Frontal cortex (tissue), 4 donors: ENCODE data around the gene WDR1. TPM values are rescaled to one million over a fixed set of nuclear protein-coding genes. Genes with fewer than 3 reads are reported as not detected.

ENCODE experiments used
- DNase-seq, 2 donors: peaks; one replicate each; pipeline ENCODE4 v3.0.0; 2012; ENCODE audit warnings: low spot score in 2 of 2
- FAIRE-seq: peaks from 2 replicates; lab custom pipeline; 2012; peaks lifted over from hg19 to GRCh38; lab: Jason Lieb, UNC
- total RNA-seq: library from RNA; depleted of rRNA; stranded (reverse); fragments of >200 nt; gene quantifications from one replicate; pipeline ENCODE4 v1.2.3, GENCODE V29; 2014
- donor health status: control.
- donor health status: control.
- donor health status: control.

WDR1 gene
- total RNA-seq, 1 donor from 2014 or later = 83.2 TPM

- FAIRE-seq (no peak), DNase-seq (no peak)
These were observed 13.9 kb downstream of the WDR1 start for GRCh38 chr4:10102474-10103332.

- no peak for DNase-seq
These were observed 14.7 kb downstream of the WDR1 start for GRCh38 chr4:10101671-10102473.

GRCh38 chr4:10100734-10101216, 15.8 kb downstream of the WDR1 start:
- no peak for FAIRE-seq
- no peak for DNase-seq

More at GRCh38 chr4:10101671-10102473, 14.7 kb downstream of the WDR1 start:
- no peak for FAIRE-seq

GRCh38 chr4:10099499-10100325, 16.9 kb downstream of the WDR1 start:
- DNase-seq = no peak
- no peak for FAIRE-seq

- FAIRE-seq (no peak), DNase-seq (no peak)
These were observed 17.8 kb downstream of the WDR1 start for GRCh38 chr4:10098780-10099160.

- FAIRE-seq = no peak
- DNase-seq = no peak
These were observed 18.5 kb downstream of the WDR1 start for GRCh38 chr4:10097906-10098779.

GRCh38 chr4:10096978-10097335, 19.6 kb downstream of the WDR1 start:
- no peak for DNase-seq
- no peak for FAIRE-seq

GRCh38 chr4:10096201-10096977, 20.2 kb downstream of the WDR1 start:
- DNase-seq = peak; percentile 58 to 65
- FAIRE-seq = no peak

GRCh38 chr4:10095296-10095991, 21.2 kb downstream of the WDR1 start:
- FAIRE-seq (no peak), DNase-seq (no peak)

GRCh38 chr4:10094841-10095240, 21.8 kb downstream of the WDR1 start:
- FAIRE-seq = no peak
- DNase-seq = no peak

- FAIRE-seq (no peak), DNase-seq (no peak)
These were observed 22.6 kb downstream of the WDR1 start for GRCh38 chr4:10093801-10094552.

GRCh38 chr4:10093271-10093621, 23.4 kb downstream of the WDR1 start:
- DNase-seq (no peak), FAIRE-seq (no peak)

- peak in 1 of 2 donors; percentile 57 for DNase-seq
- FAIRE-seq = no peak
These were observed 23.9 kb downstream of the WDR1 start for GRCh38 chr4:10092481-10093270.

- no peak for FAIRE-seq
- no peak for DNase-seq
These were observed 24.9 kb downstream of the WDR1 start for GRCh38 chr4:10091531-10092181.

GRCh38 chr4:10090467-10091250, 25.9 kb downstream of the WDR1 start:
- FAIRE-seq (no peak), DNase-seq (no peak)
